ENCODE measurements around the gene NTNG2. TPM values are rescaled to one million over a fixed set of nuclear protein-coding genes. Genes with fewer than 3 reads are reported as not detected.

NTNG2 gene
- total and polyA plus RNA-seq, 10 of the 15 experiments (the other 5 are each of a cell fraction or from before 2014, with no cell fraction given) = 0.37 to 0.79 (median 0.45) TPM; not detected in 6

DNA sequence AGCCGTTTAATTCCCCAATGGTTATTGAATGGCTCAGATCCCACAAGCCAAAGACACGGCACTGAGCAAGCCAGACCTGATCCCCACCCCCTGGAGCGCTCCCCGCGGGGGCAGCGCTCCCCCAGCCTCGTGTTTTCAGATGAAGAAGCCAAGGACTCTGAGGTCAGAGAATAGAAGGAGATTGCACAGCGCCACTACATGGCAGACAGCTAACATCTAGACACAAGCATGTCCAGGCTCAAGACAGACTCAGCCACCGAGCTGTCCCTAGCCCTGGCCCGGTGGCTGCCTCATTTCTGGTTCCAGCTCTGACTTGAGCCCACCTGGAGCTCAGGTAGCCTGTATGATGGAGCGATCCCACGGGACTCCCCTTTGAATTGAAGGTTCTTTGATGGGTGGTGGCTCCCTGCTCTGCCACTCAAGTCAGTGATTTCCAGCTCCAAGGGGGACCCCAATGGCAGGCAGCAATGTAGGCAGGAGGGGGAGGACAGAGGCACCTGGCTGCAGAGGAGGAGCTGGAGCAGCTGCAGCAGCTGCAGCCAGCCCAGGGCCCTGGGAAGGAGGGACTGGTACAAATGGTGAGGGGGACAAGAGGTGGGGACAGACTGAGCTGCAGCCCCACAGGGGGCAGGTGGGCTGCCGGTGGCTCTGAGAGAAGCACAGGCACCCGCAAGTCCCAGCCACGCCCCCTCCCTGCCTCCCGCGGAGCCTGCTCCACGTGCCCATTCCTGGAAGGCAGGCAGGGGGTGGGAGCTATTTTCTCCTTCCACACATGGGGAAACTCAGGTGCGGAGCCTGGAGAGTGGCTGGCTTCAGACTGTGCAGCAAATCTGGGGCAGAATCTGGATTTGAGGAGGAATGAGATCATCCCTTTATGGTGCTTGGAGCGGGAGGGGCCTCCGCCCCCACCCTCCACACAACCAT, 40.2 kb downstream of the NTNG2 start:
- TF ChIP-seq, protein P1, sequence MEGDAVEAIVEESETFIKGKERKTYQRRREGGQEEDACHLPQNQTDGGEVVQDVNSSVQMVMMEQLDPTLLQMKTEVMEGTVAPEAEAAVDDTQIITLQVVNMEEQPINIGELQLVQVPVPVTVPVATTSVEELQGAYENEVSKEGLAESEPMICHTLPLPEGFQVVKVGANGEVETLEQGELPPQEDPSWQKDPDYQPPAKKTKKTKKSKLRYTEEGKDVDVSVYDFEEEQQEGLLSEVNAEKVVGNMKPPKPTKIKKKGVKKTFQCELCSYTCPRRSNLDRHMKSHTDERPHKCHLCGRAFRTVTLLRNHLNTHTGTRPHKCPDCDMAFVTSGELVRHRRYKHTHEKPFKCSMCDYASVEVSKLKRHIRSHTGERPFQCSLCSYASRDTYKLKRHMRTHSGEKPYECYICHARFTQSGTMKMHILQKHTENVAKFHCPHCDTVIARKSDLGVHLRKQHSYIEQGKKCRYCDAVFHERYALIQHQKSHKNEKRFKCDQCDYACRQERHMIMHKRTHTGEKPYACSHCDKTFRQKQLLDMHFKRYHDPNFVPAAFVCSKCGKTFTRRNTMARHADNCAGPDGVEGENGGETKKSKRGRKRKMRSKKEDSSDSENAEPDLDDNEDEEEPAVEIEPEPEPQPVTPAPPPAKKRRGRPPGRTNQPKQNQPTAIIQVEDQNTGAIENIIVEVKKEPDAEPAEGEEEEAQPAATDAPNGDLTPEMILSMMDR (IDR thresholded peaks at IDR 0.05 in 2 of 3, conservative IDR thresholded peaks at IDR 0.05 in 1 of 3; ENCODE audit: control insufficient read depth in 2 of 3, extremely low read depth in 1 of 3, insufficient read depth in 1 of 3, low read depth in 3 of 3, low read length in 3 of 3) = peak in 1 of 3 experiments; percentile 14; a peak in 1 of 6 replicates
- TF ChIP-seq, protein P2, sequence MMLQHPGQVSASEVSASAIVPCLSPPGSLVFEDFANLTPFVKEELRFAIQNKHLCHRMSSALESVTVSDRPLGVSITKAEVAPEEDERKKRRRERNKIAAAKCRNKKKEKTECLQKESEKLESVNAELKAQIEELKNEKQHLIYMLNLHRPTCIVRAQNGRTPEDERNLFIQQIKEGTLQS (IDR thresholded peaks at IDR 0.05; ENCODE audit: borderline replicate concordance, extremely low read depth, low read depth, low read length) = no peak
- intact Hi-C loops (cut with micrococcal nuclease; ENCODE audit: unreplicated experiment) = no loop called here
- ChIA-PET SMC1A (ENCODE audit: uncharacterized antibody, unreplicated experiment) (no interaction called here), RAD21 (ENCODE audit: unreplicated experiment) (interaction anchor here (0.5 kb wide), 1 partner anchor 864 kb away, joined by 3 read pairs; no protein-coding TSS in a partner anchor), CTCF (interaction anchor here (0.6 kb wide), 1 partner anchor 34 kb away, joined by 3 read pairs; no protein-coding TSS in a partner anchor), POLR2A (no interaction called here)
- Histone ChIP-seq H3K9ac (ENCODE audit: control insufficient read depth, insufficient read depth, low read length) (no peak overlapping the region), H3K27ac (ENCODE audit: control insufficient read depth, insufficient read depth) (no peak overlapping the region), H3K79me2 (ENCODE audit: control insufficient read depth, insufficient read depth, low read length) (no peaks in the 10 kb centered on the region), H3K36me3 (ENCODE audit: control insufficient read depth in 2 of 2, insufficient read depth in 2 of 2, low read length in 1 of 2) (no peaks in the 10 kb centered on the region), H2AFZ (ENCODE audit: control insufficient read depth, low read depth, low read length) (no peak overlapping the region), H4K20me1 (ENCODE audit: control insufficient read depth, insufficient read depth) (no peaks in the 10 kb centered on the region; the same call in 1 of the 2 replicates), H3K4me3 (no peak overlapping the region), H3K27me3 (replicated peaks in 1 of 2; ENCODE audit: control insufficient read depth in 2 of 2, insufficient read depth in 2 of 2, low read length in 1 of 2) (peaks cover 0 to 5% of the 10 kb centered on the region in 2 experiments; a peak in 3 of 4 replicates), H3K4me2 (ENCODE audit: control insufficient read depth, insufficient read depth) (no peak overlapping the region), H3K4me1 (ENCODE audit: control insufficient read depth, insufficient read depth, low read length) (no peaks in the 10 kb centered on the region), H3K9me3 (replicated peaks; ENCODE audit: control insufficient read depth, insufficient read depth, low read length) (no peaks in the 10 kb centered on the region; the same call in 2 of the 3 replicates)
- WGBS (ENCODE audit: insufficient coverage, insufficient replicate concordance, low lambda C conversion rate, missing lambda C conversion rate) = 15% methylated on average over 21 of the region's 21 CpGs
- in situ Hi-C loops (cut with MboI) = no loop called here
- BruUV-seq (replicated peaks) = no TSS peak
- ATAC-seq (no peak), DNase-seq (ENCODE audit: low read depth, low spot score) (no peak), FAIRE-seq (no peak)
